LNCaP clone FGC (cell line): ENCODE data around the gene ZBTB37.
"Not testable (repeated sequence)": the region's sequence is repeated elsewhere in the genome, so short reads cannot be mapped to it uniquely, and the experiment has no call there.

Source experiments
- DNase-seq: peaks from one replicate; pipeline ENCODE4 v3.0.0-alpha.2; 2011; ENCODE audit warnings: low read depth
- H3K4me3 ChIP-seq: 2 replicates; pipeline ENCODE4 v1.5.1; 2011; ENCODE audit warnings: mild to moderate bottlenecking, low read depth, low read length, control low read depth
- TF ChIP-seq, protein P1 (sequence below): IDR thresholded peaks from 2 replicates; pipeline ENCODE4 v1.5.1; 2012; ENCODE audit warnings: mild to moderate bottlenecking; ENCODE audit not compliant: control insufficient read depth, insufficient read depth; ENCODE audit errors: extremely low read depth

ZBTB37 gene

DNA sequence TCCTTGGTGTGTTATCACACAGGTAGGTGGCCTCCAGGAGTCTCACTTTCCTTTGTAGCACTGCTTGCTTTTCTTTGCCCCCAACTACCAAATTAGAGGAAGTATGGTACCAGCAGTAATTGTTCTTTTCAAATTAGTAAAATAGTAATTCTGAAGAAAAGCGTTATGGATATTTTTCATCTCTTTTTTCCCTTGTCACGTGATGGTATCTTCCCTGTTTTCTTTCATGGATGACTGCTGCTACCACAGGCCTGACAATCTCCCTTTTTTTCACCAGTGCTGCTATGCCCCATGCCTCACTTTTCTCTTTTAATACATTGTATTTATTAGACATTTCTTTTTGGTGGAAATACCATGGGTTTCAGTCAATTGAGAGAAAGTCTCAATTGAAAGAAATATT lies 3.3 kb downstream of the ZBTB37 start:
- TF ChIP-seq, protein P1, sequence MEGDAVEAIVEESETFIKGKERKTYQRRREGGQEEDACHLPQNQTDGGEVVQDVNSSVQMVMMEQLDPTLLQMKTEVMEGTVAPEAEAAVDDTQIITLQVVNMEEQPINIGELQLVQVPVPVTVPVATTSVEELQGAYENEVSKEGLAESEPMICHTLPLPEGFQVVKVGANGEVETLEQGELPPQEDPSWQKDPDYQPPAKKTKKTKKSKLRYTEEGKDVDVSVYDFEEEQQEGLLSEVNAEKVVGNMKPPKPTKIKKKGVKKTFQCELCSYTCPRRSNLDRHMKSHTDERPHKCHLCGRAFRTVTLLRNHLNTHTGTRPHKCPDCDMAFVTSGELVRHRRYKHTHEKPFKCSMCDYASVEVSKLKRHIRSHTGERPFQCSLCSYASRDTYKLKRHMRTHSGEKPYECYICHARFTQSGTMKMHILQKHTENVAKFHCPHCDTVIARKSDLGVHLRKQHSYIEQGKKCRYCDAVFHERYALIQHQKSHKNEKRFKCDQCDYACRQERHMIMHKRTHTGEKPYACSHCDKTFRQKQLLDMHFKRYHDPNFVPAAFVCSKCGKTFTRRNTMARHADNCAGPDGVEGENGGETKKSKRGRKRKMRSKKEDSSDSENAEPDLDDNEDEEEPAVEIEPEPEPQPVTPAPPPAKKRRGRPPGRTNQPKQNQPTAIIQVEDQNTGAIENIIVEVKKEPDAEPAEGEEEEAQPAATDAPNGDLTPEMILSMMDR: no peak
- DNase-seq: no peak
- no peak overlapping the region for H3K4me3 ChIP-seq

DNA sequence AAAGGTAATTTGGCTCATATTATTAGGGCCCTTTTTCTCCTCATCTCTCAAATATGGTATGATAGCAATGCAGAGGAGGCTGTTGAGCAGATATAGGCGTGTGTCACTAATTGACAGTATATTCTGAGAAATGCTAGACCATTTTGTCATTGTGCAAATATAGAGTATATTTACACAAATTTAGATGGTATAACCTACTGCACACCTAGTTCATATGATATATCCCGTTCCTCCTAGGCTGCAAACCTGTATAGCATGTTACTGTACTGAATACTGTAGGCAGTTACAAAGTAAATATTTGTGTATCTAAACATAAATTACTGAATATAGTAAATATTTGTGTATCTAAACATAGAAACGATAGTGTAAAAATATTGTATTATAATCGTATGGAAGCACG lies 8.6 kb downstream of the ZBTB37 start:
- peak; percentile 64 for DNase-seq
- no peak overlapping the region; the same call in 1 of the 2 replicates for H3K4me3 ChIP-seq
- TF ChIP-seq, protein P1: no peak

DNA sequence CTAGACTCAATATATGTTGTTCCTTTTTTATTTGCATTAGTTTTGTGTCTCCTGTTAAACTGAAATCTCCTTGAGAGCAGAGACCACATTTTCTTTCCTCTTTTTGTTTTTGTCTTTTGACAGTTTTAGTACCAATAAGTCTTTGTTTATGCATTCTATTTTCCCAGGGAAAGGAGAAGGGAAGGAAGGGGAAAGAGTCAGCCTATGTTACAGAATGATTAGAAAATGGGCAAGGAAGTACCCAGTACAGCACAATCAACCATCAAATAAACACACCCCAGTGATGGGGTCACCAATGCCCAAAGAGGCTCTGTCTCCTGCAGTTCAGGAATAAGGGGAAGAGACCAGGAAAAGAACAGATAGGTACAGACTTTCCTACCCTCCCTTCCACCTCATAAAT lies 10.1 kb downstream of the ZBTB37 start:
- no peak overlapping the region for H3K4me3 ChIP-seq
- TF ChIP-seq, protein P1: no peak
- no peak for DNase-seq

DNA sequence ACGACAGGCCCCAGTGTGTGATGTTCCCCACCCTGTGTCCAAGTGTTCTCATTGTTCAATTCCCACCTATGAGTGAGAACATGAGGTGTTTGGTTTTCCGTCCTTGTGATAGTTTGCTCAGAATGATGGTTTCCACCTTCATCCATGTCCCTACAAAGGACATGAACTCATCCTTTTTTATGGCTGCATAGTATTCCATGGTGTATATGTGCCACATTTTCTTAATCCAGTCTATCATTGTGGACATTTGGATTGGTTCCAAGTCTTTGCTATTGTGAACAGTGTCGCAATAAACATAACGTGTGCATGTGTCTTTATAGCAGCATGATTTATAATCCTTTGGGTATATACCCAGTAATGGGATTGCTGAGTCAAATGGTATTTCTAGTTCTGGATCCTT lies 12.9 kb downstream of the ZBTB37 start:
- DNase-seq, H3K4me3 ChIP-seq: not testable (repeated sequence)

DNA sequence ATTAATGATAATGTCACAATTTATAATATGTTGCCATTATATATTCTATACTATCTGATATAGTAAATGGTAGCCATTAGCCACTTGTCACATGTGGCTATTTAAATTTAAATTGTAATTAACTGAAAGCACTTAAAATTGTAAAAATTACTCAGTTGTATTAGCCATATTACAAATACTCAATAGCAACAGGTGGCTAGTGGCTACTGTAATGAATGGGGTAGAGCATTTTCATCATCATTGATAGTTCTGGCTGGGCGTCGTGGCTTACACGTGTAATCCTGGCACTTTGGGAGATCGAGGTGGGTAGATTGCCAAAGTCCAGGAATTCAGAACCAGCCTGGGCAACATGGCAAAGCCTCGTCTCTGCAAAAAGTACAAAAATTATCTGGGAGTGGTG lies 16.5 kb downstream of the ZBTB37 start:
- no peak overlapping the region for H3K4me3 ChIP-seq
- no peak for DNase-seq
- TF ChIP-seq, protein P1: no peak

DNA sequence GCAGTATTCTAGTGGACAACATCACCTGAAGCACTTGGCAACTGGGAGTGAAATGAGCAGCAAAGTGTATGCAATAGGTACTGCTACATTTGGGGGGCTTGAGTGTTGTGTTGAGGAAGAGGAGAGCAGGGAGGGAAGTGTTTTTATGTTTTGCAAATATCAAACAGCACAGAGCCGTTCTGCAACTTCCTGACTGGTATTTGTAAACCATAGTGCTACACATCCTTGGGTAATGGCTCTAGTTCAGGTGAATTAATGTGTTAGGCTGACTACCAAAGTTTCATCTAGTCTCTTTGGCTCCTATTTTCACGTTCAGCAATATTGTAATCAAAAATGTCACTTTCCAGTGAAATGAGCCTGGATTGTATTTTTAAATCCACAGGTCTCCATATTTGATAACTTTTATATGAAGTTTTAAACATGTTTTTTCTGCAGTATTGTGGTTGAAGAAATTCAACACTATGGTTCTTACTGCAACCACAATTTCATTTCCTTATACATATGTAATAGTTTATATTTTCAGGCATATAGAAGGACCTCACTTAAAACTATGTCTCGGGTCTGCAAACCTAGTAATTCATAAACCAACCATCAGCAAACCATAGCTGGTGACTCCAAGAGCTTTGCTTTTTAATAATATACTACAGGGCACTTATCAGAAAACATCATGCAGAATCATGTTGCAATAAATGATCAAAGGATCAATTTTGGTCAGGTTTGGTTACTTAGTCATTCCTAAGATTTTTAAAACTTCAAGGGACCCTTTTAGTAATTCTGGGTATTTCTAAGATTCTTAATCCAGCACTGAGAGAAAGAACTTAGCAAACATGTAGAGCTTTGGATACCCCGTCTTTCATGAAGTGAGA lies 18.8 kb downstream of the ZBTB37 start:
- no peak overlapping the region for H3K4me3 ChIP-seq
- TF ChIP-seq, protein P1: no peak
- no peak for DNase-seq

DNA sequence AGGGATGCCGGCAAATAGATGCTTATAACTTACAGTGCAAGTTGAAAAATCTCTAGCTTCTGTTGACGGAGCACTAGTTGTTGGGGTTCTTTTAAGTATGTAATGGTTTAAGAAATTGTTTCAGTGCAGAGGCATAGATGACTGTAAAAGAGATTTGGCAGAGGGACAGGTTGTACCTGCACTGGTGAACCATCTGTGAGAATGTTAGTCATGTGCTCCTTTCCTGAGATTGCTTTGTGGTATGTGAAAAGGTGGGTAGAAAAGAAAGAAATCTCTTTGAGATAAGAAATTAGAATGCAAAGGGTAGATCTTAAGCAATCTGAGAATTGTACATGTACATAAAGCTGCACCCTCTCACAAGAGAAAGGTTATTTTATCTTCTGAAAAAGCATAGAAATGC lies 19.4 kb downstream of the ZBTB37 start:
- no peak for DNase-seq
- H3K4me3 ChIP-seq: no peak overlapping the region
- TF ChIP-seq, protein P1: no peak
